OCI-LY3 (cell line): Measurements from ENCODE around the gene DACT1.

Source experiments
- EZH2phosphoT487 ChIP-seq: fragments of 200-600 bp; shearing (Covaris generic); IDR thresholded peaks from 2 replicates; pipeline ENCODE4 v1.6.1; 2018; ENCODE audit warnings: antibody characterized with exemption, mixed run types, low read depth
- TF ChIP-seq, protein P1 (sequence below): fragments of 200-600, 300-600 bp; sonication (generic); IDR thresholded peaks from 2 replicates; pipeline ENCODE4 v1.5.1; 2014; ENCODE audit warnings: antibody characterized with exemption, low read length, low read depth

DNA sequence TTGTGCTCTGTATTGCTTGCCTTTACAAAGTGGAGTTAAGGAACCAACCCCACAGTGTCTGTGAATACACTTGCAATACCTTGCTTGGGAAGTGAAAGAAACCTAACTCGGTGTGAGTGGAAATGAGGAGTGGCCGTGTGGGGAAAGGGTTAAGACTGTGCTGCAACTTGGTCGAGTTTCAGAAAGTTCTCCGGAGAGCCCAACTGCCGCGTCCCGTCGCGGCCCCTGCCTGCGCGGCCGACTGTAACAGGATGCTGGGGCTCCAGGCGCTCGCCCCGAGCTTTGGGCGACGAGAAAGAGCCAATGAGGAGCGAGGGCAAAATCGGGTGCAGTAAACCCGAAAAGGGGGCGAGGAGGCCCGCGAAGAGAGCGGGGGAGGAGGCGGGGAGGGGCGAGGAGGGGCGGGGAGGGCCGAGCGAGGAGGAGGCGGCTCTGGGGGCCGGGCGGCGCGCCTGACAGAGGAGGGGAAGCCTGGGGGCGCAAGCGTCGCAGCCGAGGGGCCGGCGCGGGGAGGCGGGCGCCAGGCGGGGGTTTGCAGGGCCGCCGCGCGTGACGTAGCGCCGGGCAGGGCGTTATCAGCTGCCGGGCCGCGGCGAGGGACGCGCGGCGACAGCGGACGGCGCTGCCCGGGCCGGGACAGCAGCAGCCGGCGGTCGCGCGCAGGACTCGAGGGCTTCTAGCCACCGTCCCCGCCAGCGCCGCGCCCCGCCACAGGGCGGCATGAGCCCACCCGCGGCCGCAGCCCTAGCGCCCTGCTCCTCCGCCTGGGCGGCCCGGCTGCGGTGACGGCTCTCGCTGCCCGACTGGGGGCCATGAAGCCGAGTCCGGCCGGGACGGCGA lies at the start of gene DACT1:
- TF ChIP-seq, protein P1, sequence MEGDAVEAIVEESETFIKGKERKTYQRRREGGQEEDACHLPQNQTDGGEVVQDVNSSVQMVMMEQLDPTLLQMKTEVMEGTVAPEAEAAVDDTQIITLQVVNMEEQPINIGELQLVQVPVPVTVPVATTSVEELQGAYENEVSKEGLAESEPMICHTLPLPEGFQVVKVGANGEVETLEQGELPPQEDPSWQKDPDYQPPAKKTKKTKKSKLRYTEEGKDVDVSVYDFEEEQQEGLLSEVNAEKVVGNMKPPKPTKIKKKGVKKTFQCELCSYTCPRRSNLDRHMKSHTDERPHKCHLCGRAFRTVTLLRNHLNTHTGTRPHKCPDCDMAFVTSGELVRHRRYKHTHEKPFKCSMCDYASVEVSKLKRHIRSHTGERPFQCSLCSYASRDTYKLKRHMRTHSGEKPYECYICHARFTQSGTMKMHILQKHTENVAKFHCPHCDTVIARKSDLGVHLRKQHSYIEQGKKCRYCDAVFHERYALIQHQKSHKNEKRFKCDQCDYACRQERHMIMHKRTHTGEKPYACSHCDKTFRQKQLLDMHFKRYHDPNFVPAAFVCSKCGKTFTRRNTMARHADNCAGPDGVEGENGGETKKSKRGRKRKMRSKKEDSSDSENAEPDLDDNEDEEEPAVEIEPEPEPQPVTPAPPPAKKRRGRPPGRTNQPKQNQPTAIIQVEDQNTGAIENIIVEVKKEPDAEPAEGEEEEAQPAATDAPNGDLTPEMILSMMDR: peak; percentile 1; the same call in 1 of the 2 replicates
- no peak for TF ChIP-seq EZH2phosphoT487
